ENCODE results near the gene COMMD10.

GRCh38 chr5:116078199-116078598, 6.6 kb upstream of the COMMD10 start:
- TF ChIP-seq EZH2phosphoT487 (IDR thresholded peaks at IDR 0.05; ENCODE audit: insufficient read depth, low read depth) (no peak), EZH2 (IDR thresholded peaks at IDR 0.05; ENCODE audit: insufficient read depth, poor library complexity, severe bottlenecking) (no peak)

All from GM23248 (cell line).